SK-N-SH (cell line): ENCODE measurements around the gene MAG. TPM values are rescaled to one million over a fixed set of nuclear protein-coding genes. Genes with fewer than 3 reads are reported as not detected.

ENCODE experiments used
- CTCF ChIA-PET: fragments of 300-600, 350-600 bp; formaldehyde crosslinking; extraction: SDS; loops from one replicate; lab custom pipeline; 2021; lab: Yijun Ruan, JAX
- POLR2A ChIA-PET: fragments of 350-600 bp; sonication (Branson Sonifier 250); formaldehyde crosslinking; extraction: SDS; loops from one replicate; lab custom pipeline; 2020; ENCODE audit warnings: antibody characterized with exemption, inconsistent platforms; lab: Yijun Ruan, JAX
- DNase-seq: peaks from one replicate; pipeline ENCODE4 v3.0.0; 2012
- H2AFZ ChIP-seq: fragments of 200-600 bp; sonication (generic); 2 replicates; pipeline ENCODE4 v1.8.1; 2016; ENCODE audit warnings: antibody characterized with exemption, mild to moderate bottlenecking, low read depth
- H3F3A ChIP-seq: fragments of 200-600 bp; sonication (generic); replicated peaks from 2 replicates; pipeline ENCODE3; 2016; ENCODE audit warnings: antibody characterized with exemption, mild to moderate bottlenecking; ENCODE audit not compliant: insufficient read depth
- H3K27ac ChIP-seq, 2 experiments: fragments of 200-500 bp in 1 of 2; fragments of 200-600 bp in 1 of 2; sonication (Bioruptor generic) in 1 of 2; sonication (generic), shearing (Covaris generic) in 1 of 2; 2 replicates each; pipeline versions ENCODE4 v1.5.1 to v1.6.1; 2014 to 2016; ENCODE audit warnings: low read depth in 2 of 2, inconsistent platforms in 1 of 2, low read length in 1 of 2, mild to moderate bottlenecking in 1 of 2, mixed read lengths in 1 of 2
- H3K27me3 ChIP-seq: fragments of 200-600 bp; sonication (generic), shearing (Covaris generic); 2 replicates; pipeline ENCODE4 v1.6.1; 2016; ENCODE audit warnings: mixed run types; ENCODE audit not compliant: insufficient read depth
- H3K36me3 ChIP-seq, 2 experiments: fragments of 200-500 bp in 1 of 2; fragments of 200-600 bp in 1 of 2; sonication (Bioruptor generic) in 1 of 2; sonication (generic) in 1 of 2; replicated peaks in 1 of 2; 2 replicates each; pipeline versions ENCODE3 to v1.5.1; 2014 to 2016; ENCODE audit warnings: low read length in 1 of 2, mild to moderate bottlenecking in 1 of 2; ENCODE audit not compliant: insufficient read depth in 2 of 2, control insufficient read depth in 1 of 2
- H3K4me1 ChIP-seq, 2 experiments: fragments of 200-500 bp in 1 of 2; fragments of 200-600 bp in 1 of 2; sonication (Bioruptor generic) in 1 of 2; sonication (generic), shearing (Covaris generic) in 1 of 2; 2 replicates each; pipeline versions ENCODE4 v1.5.1 to v1.6.1; 2014 to 2016; ENCODE audit warnings: low read depth in 1 of 2, low read length in 1 of 2, mixed run types in 1 of 2; ENCODE audit not compliant: insufficient read depth in 2 of 2, control insufficient read depth in 1 of 2
- H3K4me2 ChIP-seq: fragments of 200-600 bp; sonication (generic), shearing (Covaris generic); 2 replicates; pipeline ENCODE4 v1.6.1; 2017; ENCODE audit warnings: mixed run types
- H3K4me3 ChIP-seq, 2 experiments: fragments of 200-500 bp in 1 of 2; fragments of 200-600 bp in 1 of 2; sonication (Bioruptor generic) in 1 of 2; sonication (generic), shearing (Covaris generic) in 1 of 2; 2 replicates each; pipeline versions ENCODE4 v1.5.1 to v1.8.1; 2014 to 2016; ENCODE audit warnings: low read depth in 2 of 2, inconsistent platforms in 1 of 2, low read length in 1 of 2, mild to moderate bottlenecking in 1 of 2, mixed read lengths in 1 of 2, moderate library complexity in 1 of 2
- H3K79me2 ChIP-seq: fragments of 200-600 bp; sonication (generic); 2 replicates; pipeline ENCODE4 v1.8.1; 2017; ENCODE audit warnings: mild to moderate bottlenecking; ENCODE audit not compliant: insufficient read depth
- H3K9ac ChIP-seq: fragments of 200-600 bp; sonication (generic); 2 replicates; pipeline ENCODE4 v1.6.1; 2017; ENCODE audit warnings: mixed run types
- H3K9me2 ChIP-seq: fragments of 200-600 bp; sonication (generic); 2 replicates; pipeline ENCODE4 v1.6.1; 2017; ENCODE audit warnings: mixed run types
- H3K9me3 ChIP-seq: fragments of 200-600 bp; sonication (generic); 2 replicates; pipeline ENCODE4 v1.6.1; 2017; ENCODE audit warnings: mixed run types, mild to moderate bottlenecking, moderate library complexity
- H4K20me1 ChIP-seq: fragments of 200-600 bp; sonication (generic); 2 replicates; pipeline ENCODE4 v1.6.1; 2017; ENCODE audit warnings: mild to moderate bottlenecking, mixed run types; ENCODE audit not compliant: insufficient read depth
- CHD2 ChIP-seq: fragments of 150-350 bp; IDR thresholded peaks from 2 replicates; pipeline ENCODE4 v1.6.1; 2018; ENCODE audit warnings: low read length; ENCODE audit not compliant: partially characterized antibody
- ELF1 ChIP-seq: IDR thresholded peaks from 2 replicates; pipeline ENCODE4 v1.4.0; 2012
- FOXM1 ChIP-seq: IDR thresholded peaks from 2 replicates; pipeline ENCODE4 v1.4.0; 2012; ENCODE audit warnings: low read depth, mild to moderate bottlenecking
- GABPA ChIP-seq: IDR thresholded peaks from 2 replicates; pipeline ENCODE4 v1.4.0; 2012; ENCODE audit warnings: low read depth, mild to moderate bottlenecking
- GATA2 ChIP-seq: sonication (generic); formaldehyde crosslinking; IDR thresholded peaks from 2 replicates; pipeline ENCODE4 v1.5.0; 2020; ENCODE audit warnings: mild to moderate bottlenecking, missing genetic modification reagents
- JUND ChIP-seq: IDR thresholded peaks from 2 replicates; pipeline ENCODE4 v1.4.0; 2012
- MXI1 ChIP-seq: IDR thresholded peaks from 2 replicates; pipeline ENCODE4 v1.6.1; 2012; ENCODE audit warnings: mild to moderate bottlenecking, low read depth, low read length, improper control_type of control experiment
- NFIC ChIP-seq: IDR thresholded peaks from 2 replicates; pipeline ENCODE4 v1.4.0; 2012; ENCODE audit warnings: borderline replicate concordance
- NRF1 ChIP-seq: IDR thresholded peaks from 2 replicates; pipeline ENCODE4 v1.6.1; 2012; ENCODE audit warnings: low read depth, mild to moderate bottlenecking, low read length
- PBX3 ChIP-seq: IDR thresholded peaks from 2 replicates; pipeline ENCODE4; 2012
- RAD21 ChIP-seq: IDR thresholded peaks from 2 replicates; pipeline ENCODE4 v1.6.1; 2012; ENCODE audit warnings: mild to moderate bottlenecking, low read length
- REST ChIP-seq: IDR thresholded peaks from 2 replicates; pipeline ENCODE4 v1.6.1; 2012; ENCODE audit warnings: mild to moderate bottlenecking, low read depth, low read length, moderate library complexity
- RFX5 ChIP-seq: IDR thresholded peaks from 2 replicates; pipeline ENCODE4 v1.6.1; 2012; ENCODE audit warnings: mild to moderate bottlenecking, improper control_type of control experiment, low read length
- RXRA ChIP-seq: IDR thresholded peaks from 2 replicates; pipeline ENCODE4 v1.4.0; 2012; ENCODE audit warnings: low read depth, mild to moderate bottlenecking, borderline replicate concordance
- TAF1 ChIP-seq: IDR thresholded peaks from 2 replicates; pipeline ENCODE4 v1.6.1; 2012; ENCODE audit warnings: low read depth, mild to moderate bottlenecking, low read length, moderate library complexity, borderline replicate concordance
- TCF12 ChIP-seq: IDR thresholded peaks from 2 replicates; pipeline ENCODE4 v1.4.0; 2012
- USF1 ChIP-seq: IDR thresholded peaks from 2 replicates; pipeline ENCODE4 v1.4.0; 2012; ENCODE audit warnings: low read depth, borderline replicate concordance
- ZBTB33 ChIP-seq: IDR thresholded peaks from 2 replicates; pipeline ENCODE4 v1.4.0; 2012; ENCODE audit warnings: low read depth, borderline replicate concordance
- WGBS: methylation state at CpG from one replicate; pipeline ENCODE4 v1.1.6; 2017; ENCODE audit warnings: low lambda C conversion rate; 5-methylcytosine and 5-hydroxymethylcytosine counted together
- polyA plus RNA-seq, 3 experiments: library from polyadenylated mRNA; depleted of rRNA; stranded (reverse); fragments of >200 nt; gene quantifications; 2 replicates each; pipeline ENCODE4 v1.2.3, GENCODE V29; 2012
- TF ChIP-seq, protein P1 (sequence below): fragments of 200-600 bp; sonication (generic); IDR thresholded peaks from 2 replicates; pipeline ENCODE4 v1.6.1; 2017; ENCODE audit warnings: antibody characterized with exemption, mild to moderate bottlenecking, moderate library complexity

Gene MAG
- polyA plus RNA-seq, 1 of the 3 experiments (the other 2 are of a cell fraction): not detected

DNA sequence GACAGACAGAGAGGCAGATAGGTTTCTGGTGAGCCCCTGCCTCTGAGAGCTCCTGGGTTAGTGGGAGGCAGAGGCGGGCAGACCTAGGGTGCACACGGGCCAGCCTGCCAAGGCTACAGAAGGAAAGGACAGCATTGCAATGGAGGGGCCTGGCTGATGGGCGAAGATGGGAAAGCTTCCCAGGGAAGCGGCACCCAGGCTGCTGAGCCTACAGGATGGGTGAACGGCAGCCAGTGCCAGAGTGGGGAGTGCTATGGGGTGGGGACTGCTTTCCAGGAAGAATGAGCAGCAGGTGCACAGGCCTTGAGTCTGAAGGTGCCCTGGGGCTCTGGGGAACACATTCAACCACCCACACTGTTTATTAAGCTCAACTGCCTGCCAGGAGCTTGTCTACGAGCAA lies 702 bp upstream of the MAG start:
- H3K4me2 ChIP-seq: no peak overlapping the region
- no peaks in the 10 kb centered on the region for H3K9me2 ChIP-seq
- no peaks in the 10 kb centered on the region for H3K9me3 ChIP-seq
- no peaks in the 10 kb centered on the region for H3F3A ChIP-seq
- WGBS: 20% methylated on average over 6 of the region's 6 CpGs
- H3K79me2 ChIP-seq: no peaks in the 10 kb centered on the region
- no peaks in the 10 kb centered on the region for H3K36me3 ChIP-seq
- no peaks in the 10 kb centered on the region for H4K20me1 ChIP-seq
- no peak overlapping the region for H3K27ac ChIP-seq
- no peak overlapping the region for H3K4me3 ChIP-seq
- POLR2A ChIA-PET: no interaction called here
- no peak for TF ChIP-seq FOXM1
- no peak for TF ChIP-seq JUND
- no peak for TF ChIP-seq MXI1
- TF ChIP-seq NRF1: no peak
- no peak for TF ChIP-seq RFX5
- TF ChIP-seq RAD21: no peak
- TF ChIP-seq, protein P1, sequence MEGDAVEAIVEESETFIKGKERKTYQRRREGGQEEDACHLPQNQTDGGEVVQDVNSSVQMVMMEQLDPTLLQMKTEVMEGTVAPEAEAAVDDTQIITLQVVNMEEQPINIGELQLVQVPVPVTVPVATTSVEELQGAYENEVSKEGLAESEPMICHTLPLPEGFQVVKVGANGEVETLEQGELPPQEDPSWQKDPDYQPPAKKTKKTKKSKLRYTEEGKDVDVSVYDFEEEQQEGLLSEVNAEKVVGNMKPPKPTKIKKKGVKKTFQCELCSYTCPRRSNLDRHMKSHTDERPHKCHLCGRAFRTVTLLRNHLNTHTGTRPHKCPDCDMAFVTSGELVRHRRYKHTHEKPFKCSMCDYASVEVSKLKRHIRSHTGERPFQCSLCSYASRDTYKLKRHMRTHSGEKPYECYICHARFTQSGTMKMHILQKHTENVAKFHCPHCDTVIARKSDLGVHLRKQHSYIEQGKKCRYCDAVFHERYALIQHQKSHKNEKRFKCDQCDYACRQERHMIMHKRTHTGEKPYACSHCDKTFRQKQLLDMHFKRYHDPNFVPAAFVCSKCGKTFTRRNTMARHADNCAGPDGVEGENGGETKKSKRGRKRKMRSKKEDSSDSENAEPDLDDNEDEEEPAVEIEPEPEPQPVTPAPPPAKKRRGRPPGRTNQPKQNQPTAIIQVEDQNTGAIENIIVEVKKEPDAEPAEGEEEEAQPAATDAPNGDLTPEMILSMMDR: no peak
- no peak for TF ChIP-seq GATA2 (CRISPR knock-in tag)
- no peak for TF ChIP-seq TCF12
- TF ChIP-seq CHD2: no peak
- TF ChIP-seq GABPA: no peak
- TF ChIP-seq RXRA: no peak
- no peak for TF ChIP-seq TAF1
- TF ChIP-seq PBX3: no peak
- no peak for TF ChIP-seq ELF1
- TF ChIP-seq, all 33 proteins: peak for 0
- no peak for DNase-seq
- peaks cover 81% of the 10 kb centered on the region for H3K27me3 ChIP-seq
- H3K9ac ChIP-seq: no peak overlapping the region
- CTCF ChIA-PET: interaction anchor here (1.6 kb wide), 1 partner anchor 21 kb away, joined by 5 read pairs; no protein-coding TSS in a partner anchor
- no peaks in the 10 kb centered on the region for H3K4me1 ChIP-seq
- no peak overlapping the region for H2AFZ ChIP-seq

DNA sequence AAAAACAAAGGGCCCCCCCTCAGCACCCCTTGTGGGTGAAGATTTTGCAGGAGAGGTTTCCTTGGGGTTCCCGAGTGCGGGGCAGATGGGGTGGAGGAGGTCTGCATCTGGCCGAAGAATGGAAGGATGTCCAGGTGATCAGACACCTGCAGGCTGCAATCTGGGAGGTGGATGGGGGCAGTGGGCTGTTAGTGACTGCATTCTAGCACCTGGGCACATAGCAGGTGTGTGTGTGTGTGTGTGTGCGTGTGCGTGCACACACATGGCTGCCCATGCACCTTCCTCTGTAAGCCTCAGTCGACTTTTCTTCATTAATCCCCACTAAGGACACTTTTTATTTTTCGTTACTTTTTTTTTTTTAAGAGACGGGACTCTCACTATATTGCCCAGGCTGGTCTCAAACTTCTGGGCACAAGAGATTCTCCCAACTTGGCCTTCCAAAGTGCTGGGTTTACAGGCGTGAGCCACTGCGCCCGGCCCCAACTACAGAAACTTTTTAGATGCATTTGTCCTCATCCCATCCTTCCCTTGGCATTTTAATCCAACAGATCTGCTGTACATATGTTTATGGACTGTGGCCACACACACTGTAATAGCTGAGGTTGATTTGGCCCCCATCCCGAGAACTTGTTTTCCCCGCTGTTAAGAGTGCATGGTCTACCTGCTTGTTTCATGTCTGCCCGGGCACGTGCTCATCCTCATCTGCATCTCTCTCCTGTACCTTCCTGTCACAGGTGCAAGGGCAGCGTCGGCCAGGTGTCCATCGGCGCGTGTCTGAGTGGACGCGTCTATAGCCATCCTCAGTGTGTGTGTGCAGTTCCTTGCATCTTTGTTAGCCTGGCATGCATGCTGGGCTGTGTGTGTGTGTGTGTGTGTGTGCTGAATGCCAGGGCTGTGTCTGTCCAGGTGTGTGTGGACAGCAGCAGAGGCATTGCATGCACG lies 731 bp downstream of the MAG start:
- H3K36me3 ChIP-seq: no peaks in the 10 kb centered on the region
- CTCF ChIA-PET: interaction anchor here (1.6 kb wide), 1 partner anchor 22 kb away, joined by 5 read pairs; no protein-coding TSS in a partner anchor
- no peaks in the 10 kb centered on the region for H3F3A ChIP-seq
- H3K9ac ChIP-seq: no peak overlapping the region
- H2AFZ ChIP-seq: no peak overlapping the region
- no peaks in the 10 kb centered on the region for H3K9me3 ChIP-seq
- no peak overlapping the region for H3K4me3 ChIP-seq
- POLR2A ChIA-PET: no interaction called here
- DNase-seq: no peak
- H3K27ac ChIP-seq: no peak overlapping the region
- H3K4me1 ChIP-seq: no peaks in the 10 kb centered on the region
- no peak overlapping the region for H3K4me2 ChIP-seq
- H3K79me2 ChIP-seq: no peaks in the 10 kb centered on the region
- peaks cover 82% of the 10 kb centered on the region for H3K27me3 ChIP-seq
- H4K20me1 ChIP-seq: no peaks in the 10 kb centered on the region
- H3K9me2 ChIP-seq: no peaks in the 10 kb centered on the region
- 20% methylated on average over 23 of the region's 23 CpGs for WGBS
- TF ChIP-seq NFIC (no peak), REST (no peak), USF1 (no peak), ZBTB33 (no peak)
